ENCODE measurements around the gene CEP95. TPM values are rescaled to one million over a fixed set of nuclear protein-coding genes. Genes with fewer than 3 reads are reported as not detected.
"Not testable (repeated sequence)": the region's sequence is repeated elsewhere in the genome, so short reads cannot be mapped to it uniquely, and the experiment has no call there.

The CEP95 gene
- 10 to 100 TPM; 45.7 to 52.6 TPM for total RNA-seq

- peaks cover 2% of the 10 kb centered on the region for H3K27me3 Mint-ChIP-seq
- peak; percentile 98 for DNase-seq
- peak within 1 kb of the TSS; percentile 100 for H3K4me3 Mint-ChIP-seq
- peaks cover 63% of the 10 kb centered on the region for H3K36me3 Mint-ChIP-seq
- peak within 1 kb of the TSS; percentile 100 for H3K27ac Mint-ChIP-seq
- CTCF ChIA-PET, result interaction anchor here (0.9 to 7.2 kb wide), 9 partner anchors 8 to 432 kb away, joined by 3 to 68 read pairs (median 6); partner anchors contain the start of gene POLG2
- peaks cover 52% of the 10 kb centered on the region for H3K4me1 Mint-ChIP-seq
- no peaks in the 10 kb centered on the region for H3K9me3 Mint-ChIP-seq (ENCODE audit: low read depth)
- ATAC-seq, result peak; percentile 72
Measured at GRCh38 chr17:64506576-64507412, at the start of gene CEP95. CEP95 (plus strand) TSS chr17:64506977; CDS start chr17:64507098, 121 bp downstream.

GRCh38 chr17:64457156-64457555 lies 49.6 kb upstream of the CEP95 start:
- ATAC-seq (no peak), DNase-seq (no peak)
- H3K27ac Mint-ChIP-seq, result no peak overlapping the region
- peaks cover 14% of the 10 kb centered on the region for H3K4me1 Mint-ChIP-seq
- peaks cover 4% of the 10 kb centered on the region for H3K36me3 Mint-ChIP-seq
- H3K9me3 Mint-ChIP-seq (ENCODE audit: low read depth), result no peaks in the 10 kb centered on the region
- CTCF ChIA-PET, result interaction anchor here (0.9 to 5.2 kb wide), 3 partner anchors 11 to 36 kb away, joined by 3 to 25 read pairs (median 14); no protein-coding TSS in a partner anchor
- no peaks in the 10 kb centered on the region for H3K27me3 Mint-ChIP-seq
- H3K4me3 Mint-ChIP-seq, result no peak overlapping the region

GRCh38 chr17:64458756-64459155 lies 48.0 kb upstream of the CEP95 start:
- CTCF ChIA-PET, result interaction anchor here (1.0 to 5.2 kb wide), 2 partner anchors 38 to 278 kb away, joined by 3 to 25 read pairs; no protein-coding TSS in a partner anchor
- H3K27me3 Mint-ChIP-seq, result peaks cover 3% of the 10 kb centered on the region
- peaks cover 4% of the 10 kb centered on the region for H3K36me3 Mint-ChIP-seq
- DNase-seq (no peak), ATAC-seq (no peak)
- no peak overlapping the region for H3K27ac Mint-ChIP-seq
- H3K4me3 Mint-ChIP-seq, result no peak overlapping the region
- H3K9me3 Mint-ChIP-seq (ENCODE audit: low read depth), result no peaks in the 10 kb centered on the region
- peaks cover 14% of the 10 kb centered on the region for H3K4me1 Mint-ChIP-seq

DNA sequence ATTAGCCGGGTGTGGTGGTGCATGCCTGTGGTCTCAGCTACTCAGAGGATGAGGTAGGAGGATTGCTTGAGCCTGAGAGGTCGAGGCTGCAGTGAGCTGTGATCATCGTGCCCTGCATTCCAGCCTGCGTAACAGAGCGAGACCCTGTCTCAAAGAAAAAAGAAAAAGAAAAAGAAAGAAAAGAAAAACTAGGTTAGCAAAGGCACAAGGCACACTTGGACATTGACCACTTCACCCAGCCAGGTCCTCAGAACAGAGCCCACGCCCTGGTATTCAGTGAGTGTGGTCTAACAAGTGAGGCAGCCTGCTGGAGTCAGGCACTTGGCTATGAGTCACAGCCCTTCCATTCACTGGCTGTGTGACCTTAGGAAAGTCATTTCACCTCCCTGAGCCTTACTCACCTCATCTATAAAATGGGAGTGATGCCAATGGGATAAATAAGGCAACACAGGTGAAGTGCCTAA lies 47.5 kb upstream of the CEP95 start:
- Mint-ChIP-seq H3K27ac (no peak overlapping the region), H3K9me3 (ENCODE audit: low read depth) (no peaks in the 10 kb centered on the region), H3K36me3 (peaks cover 4% of the 10 kb centered on the region), H3K27me3 (peaks cover 3% of the 10 kb centered on the region), H3K4me1 (peaks cover 14% of the 10 kb centered on the region), H3K4me3 (no peak overlapping the region)
- ATAC-seq, result no peak
- DNase-seq, result no peak
- CTCF ChIA-PET, result interaction anchor here (1.0 to 5.2 kb wide), 2 partner anchors 38 to 277 kb away, joined by 3 to 25 read pairs; no protein-coding TSS in a partner anchor

DNA sequence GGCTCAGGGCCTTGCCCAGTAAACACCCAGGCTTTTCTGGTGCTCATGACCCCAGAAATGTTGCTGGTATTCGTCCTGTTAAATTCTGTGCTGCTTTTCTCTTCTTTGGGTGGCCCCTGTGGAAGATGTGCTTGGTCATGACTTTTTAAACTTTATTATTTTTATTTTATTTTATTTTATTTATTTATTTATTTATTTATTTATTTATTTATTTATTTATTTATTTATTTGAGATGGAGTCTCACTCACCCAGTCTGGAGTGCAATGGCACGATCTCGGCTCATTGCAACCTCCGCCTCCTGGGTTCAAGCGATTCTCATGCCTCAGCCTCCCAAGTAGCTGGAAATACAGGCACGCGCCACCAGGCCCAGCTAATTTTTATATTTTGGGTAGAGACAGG lies 47.0 kb upstream of the CEP95 start:
- DNase-seq; H3K9me3 Mint-ChIP-seq (ENCODE audit: low read depth); ATAC-seq; H3K36me3 Mint-ChIP-seq; H3K4me3 Mint-ChIP-seq; H3K27ac Mint-ChIP-seq; H3K27me3 Mint-ChIP-seq: not testable (repeated sequence)
- CTCF ChIA-PET, result interaction anchor here (5.2 kb wide), 1 partner anchor 39 kb away, joined by 25 read pairs; no protein-coding TSS in a partner anchor
- peaks cover 14% of the 10 kb centered on the region for H3K4me1 Mint-ChIP-seq

- Mint-ChIP-seq H3K4me3 (no peak overlapping the region), H3K27ac (no peak overlapping the region), H3K27me3 (peaks cover 11% of the 10 kb centered on the region), H3K4me1 (peaks cover 11% of the 10 kb centered on the region), H3K36me3 (peaks cover 3% of the 10 kb centered on the region), H3K9me3 (ENCODE audit: low read depth) (no peaks in the 10 kb centered on the region)
- CTCF ChIA-PET, result no interaction called here
- DNase-seq (no peak), ATAC-seq (no peak)
Measured at GRCh38 chr17:64460955-64461354, 45.8 kb upstream of the CEP95 start.

DNA sequence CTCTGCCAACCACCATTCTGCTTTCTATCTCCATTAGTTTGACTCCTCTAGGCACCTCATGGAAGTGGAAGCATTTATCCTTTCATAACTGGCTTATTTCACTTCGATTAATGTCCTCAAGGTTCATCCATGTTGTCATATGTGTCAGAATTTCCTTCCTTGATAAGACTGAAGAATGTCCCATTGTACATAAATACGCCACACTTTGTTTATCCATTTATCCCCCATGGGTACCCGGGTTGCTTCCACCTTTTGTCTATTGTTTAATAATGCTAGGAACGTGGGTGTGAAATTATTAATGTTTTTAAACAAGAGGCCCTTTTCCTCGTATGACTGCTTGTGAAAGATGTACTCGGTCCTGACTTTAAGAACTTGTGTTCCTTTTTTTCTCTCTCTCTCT lies 45.0 kb upstream of the CEP95 start:
- ATAC-seq, result no peak
- Mint-ChIP-seq H3K4me1 (peaks cover 4% of the 10 kb centered on the region), H3K9me3 (ENCODE audit: low read depth) (no peaks in the 10 kb centered on the region), H3K4me3 (no peak overlapping the region), H3K36me3 (no peaks in the 10 kb centered on the region), H3K27me3 (peaks cover 14% of the 10 kb centered on the region), H3K27ac (no peak overlapping the region)
- DNase-seq, result no peak
- CTCF ChIA-PET, result no interaction called here

- Mint-ChIP-seq H3K9me3 (ENCODE audit: low read depth) (no peaks in the 10 kb centered on the region), H3K36me3 (no peaks in the 10 kb centered on the region), H3K4me3 (no peak overlapping the region), H3K27me3 (peaks cover 16% of the 10 kb centered on the region), H3K27ac (no peak overlapping the region), H3K4me1 (no peaks in the 10 kb centered on the region)
- no peak for ATAC-seq
- CTCF ChIA-PET, result interaction anchor here (1.3 to 1.8 kb wide), 2 partner anchors 16 to 47 kb away, joined by 3 to 9 read pairs; no protein-coding TSS in a partner anchor
- DNase-seq, result no peak
Measured at GRCh38 chr17:64466019-64466735, 40.6 kb upstream of the CEP95 start.

DNA sequence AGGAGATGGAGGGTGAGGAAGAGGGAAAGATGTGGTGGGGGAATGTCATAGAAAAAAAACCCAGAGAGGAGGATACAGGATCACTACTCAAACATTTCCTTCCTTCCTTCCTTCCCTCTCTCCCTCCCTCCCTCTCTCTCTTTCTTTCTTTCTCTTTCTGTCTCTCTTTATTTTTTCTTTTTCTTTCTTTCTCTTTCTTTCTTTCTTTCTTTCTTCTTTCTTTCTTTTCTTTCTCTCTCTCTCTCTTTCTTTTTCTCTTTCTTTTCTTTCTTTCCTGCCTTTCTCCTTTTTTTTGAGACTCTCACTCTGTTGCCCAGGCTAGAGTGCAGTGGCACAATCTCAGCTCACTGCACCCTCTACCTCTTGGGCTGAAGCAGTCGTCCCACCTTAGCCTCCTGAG lies 39.9 kb upstream of the CEP95 start:
- H3K27ac Mint-ChIP-seq; ATAC-seq; H3K4me3 Mint-ChIP-seq; H3K9me3 Mint-ChIP-seq (ENCODE audit: low read depth); H3K4me1 Mint-ChIP-seq; H3K36me3 Mint-ChIP-seq; DNase-seq: not testable (repeated sequence)
- peaks cover 16% of the 10 kb centered on the region for H3K27me3 Mint-ChIP-seq
- CTCF ChIA-PET, result interaction anchor here (1.0 to 1.8 kb wide), 3 partner anchors 16 to 47 kb away, joined by 3 to 9 read pairs (median 3); no protein-coding TSS in a partner anchor

- DNase-seq (no peak), ATAC-seq (no peak)
- Mint-ChIP-seq H3K27me3 (peaks cover 8% of the 10 kb centered on the region), H3K36me3 (no peaks in the 10 kb centered on the region), H3K27ac (no peak overlapping the region), H3K9me3 (ENCODE audit: low read depth) (no peaks in the 10 kb centered on the region), H3K4me3 (no peak overlapping the region), H3K4me1 (no peaks in the 10 kb centered on the region)
- CTCF ChIA-PET, result no interaction called here
Measured at GRCh38 chr17:64470625-64471024, 36.2 kb upstream of the CEP95 start.

DNA sequence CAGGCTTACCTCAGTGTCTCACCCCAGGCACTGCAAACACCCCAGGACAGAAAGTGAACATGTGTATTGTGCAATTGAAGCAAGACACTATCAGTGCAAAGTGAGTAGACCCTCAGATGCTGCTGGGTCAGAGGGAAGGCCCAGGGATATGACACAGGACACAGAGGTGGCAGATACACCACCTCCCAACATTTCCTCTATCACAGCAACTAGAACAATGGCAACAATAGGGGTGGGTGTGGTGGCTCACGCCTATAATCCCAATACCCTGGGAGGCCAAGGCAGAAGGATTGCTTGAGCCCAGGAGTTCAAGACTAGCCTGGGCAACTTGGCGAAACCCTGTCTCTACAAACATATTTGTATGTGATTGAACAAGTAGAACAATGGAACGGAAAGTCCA lies 35.3 kb upstream of the CEP95 start:
- DNase-seq (no peak), ATAC-seq (no peak)
- H3K27me3 Mint-ChIP-seq, result peaks cover 4% of the 10 kb centered on the region
- H3K4me1 Mint-ChIP-seq, result no peaks in the 10 kb centered on the region
- H3K27ac Mint-ChIP-seq, result no peak overlapping the region
- H3K4me3 Mint-ChIP-seq, result no peak overlapping the region
- H3K9me3 Mint-ChIP-seq (ENCODE audit: low read depth), result no peaks in the 10 kb centered on the region
- CTCF ChIA-PET, result no interaction called here
- no peaks in the 10 kb centered on the region for H3K36me3 Mint-ChIP-seq

GRCh38 chr17:64472564-64472963 lies 34.2 kb upstream of the CEP95 start:
- Mint-ChIP-seq H3K4me3 (no peak overlapping the region), H3K4me1 (no peaks in the 10 kb centered on the region), H3K27ac (no peak overlapping the region), H3K27me3 (peaks cover 2% of the 10 kb centered on the region), H3K9me3 (ENCODE audit: low read depth) (no peaks in the 10 kb centered on the region), H3K36me3 (peaks cover 5% of the 10 kb centered on the region)
- DNase-seq (no peak), ATAC-seq (no peak)
- CTCF ChIA-PET, result no interaction called here

DNA sequence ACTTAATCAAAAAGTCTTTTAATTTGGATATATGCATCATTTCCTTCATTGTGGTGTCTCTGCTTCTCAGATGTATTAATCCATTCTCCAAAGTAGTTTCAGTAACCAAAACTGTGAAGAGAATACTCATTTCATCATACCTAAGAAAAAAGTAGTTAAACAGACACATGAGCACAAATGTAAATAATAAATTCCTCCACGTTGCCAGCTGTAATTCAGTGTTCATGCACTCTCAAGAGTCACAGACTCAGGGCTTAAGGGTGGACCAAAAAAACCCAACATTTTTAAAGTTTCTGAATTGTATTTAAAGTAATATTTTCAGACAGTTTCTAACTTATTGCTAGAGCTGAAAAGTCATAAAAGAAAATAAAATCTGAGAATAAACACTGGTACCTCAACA lies 28.9 kb upstream of the CEP95 start:
- Mint-ChIP-seq H3K27ac (no peak overlapping the region), H3K36me3 (peaks cover 17% of the 10 kb centered on the region), H3K4me3 (no peak overlapping the region), H3K27me3 (no peaks in the 10 kb centered on the region), H3K4me1 (peaks cover 2% of the 10 kb centered on the region), H3K9me3 (ENCODE audit: low read depth) (no peaks in the 10 kb centered on the region)
- CTCF ChIA-PET, result interaction anchor here (0.7 to 3.1 kb wide), 4 partner anchors 13 to 58 kb away, joined by 3 to 20 read pairs (median 4); no protein-coding TSS in a partner anchor
- no peak for DNase-seq
- no peak for ATAC-seq
